Neural progenitor cell (in vitro differentiated cells): Measurements from ENCODE around the gene LUZP1.

ENCODE experiments used
- CTCF ChIP-seq: fragments of 200-600 bp; sonication (generic); IDR thresholded peaks from 2 replicates; pipeline ENCODE4 v1.5.1; 2017; ENCODE audit warnings: antibody characterized with exemption, mild to moderate bottlenecking
- EZH2 ChIP-seq: fragments of 200-600 bp; sonication (generic); IDR thresholded peaks from 2 replicates; pipeline ENCODE4 v1.6.1; 2017; ENCODE audit warnings: antibody characterized with exemption, mild to moderate bottlenecking, moderate library complexity
- EZH2phosphoT487 ChIP-seq: fragments of 200-600 bp; sonication (generic); IDR thresholded peaks from 2 replicates; pipeline ENCODE4 v1.6.1; 2017; ENCODE audit warnings: antibody characterized with exemption

GRCh38 chr1:23090056-23090455 is 78.6 kb downstream of the LUZP1 start:
- TF ChIP-seq CTCF (no peak), EZH2phosphoT487 (no peak), EZH2 (no peak)
